ENCODE measurements around the gene NLRC5. TPM values are rescaled to one million over a fixed set of nuclear protein-coding genes. Genes with fewer than 3 reads are reported as not detected.

Gene NLRC5
- total RNA-seq, 4 donors from 2014 or later, result 21.8 to 52.4 (median 32.0) TPM

GRCh38 chr16:57044931-57045693 is 55.8 kb downstream of the NLRC5 start:
- no peak for DNase-seq (ENCODE audit: low spot score in 2 of 2)
- WGBS, 2 donors, result 80 to 86% methylated on average over 12 of the region's 12 CpGs
- intact Hi-C loops (cut with DNase I; ENCODE audit: low total_unique reads), result loop anchor here (5.0 kb wide), 1 partner anchor 178 kb away; the partner anchor contains the start of gene SLC12A3
- no peak overlapping the region for H3K4me3 ChIP-seq (ENCODE audit: low read depth, poor library complexity, severe bottlenecking)
- TF ChIP-seq CTCF (IDR thresholded peaks at IDR 0.05) (no peak), POLR2A (IDR thresholded peaks at IDR 0.05) (no peak)

- intact Hi-C loops (cut with DNase I; ENCODE audit: low total_unique reads), result loop anchor here (5.0 kb wide), 1 partner anchor 179 kb away; the partner anchor contains the start of gene SLC12A3
- DNase-seq (ENCODE audit: low spot score in 2 of 2), result peak; percentile 72 to 94
- WGBS, 2 donors, result 53 to 68% methylated on average over 13 of the region's 13 CpGs
- no peak for TF ChIP-seq CTCF (IDR thresholded peaks at IDR 0.05)
- no peak for TF ChIP-seq POLR2A (IDR thresholded peaks at IDR 0.05)
- no peak overlapping the region for H3K4me3 ChIP-seq (ENCODE audit: low read depth, poor library complexity, severe bottlenecking)
These were observed 56.5 kb downstream of the NLRC5 start for GRCh38 chr16:57045694-57046381.

- WGBS, 2 donors, result 80 to 97% methylated on average over 2 of the region's 2 CpGs
- TF ChIP-seq POLR2A (IDR thresholded peaks at IDR 0.05) (no peak), CTCF (IDR thresholded peaks at IDR 0.05) (no peak)
- intact Hi-C loops (cut with DNase I; ENCODE audit: low total_unique reads), result loop anchor here (5.0 kb wide), 1 partner anchor 181 kb away; the partner anchor contains the start of gene SLC12A3
- no peak overlapping the region for H3K4me3 ChIP-seq (ENCODE audit: low read depth, poor library complexity, severe bottlenecking)
- no peak for DNase-seq (ENCODE audit: low spot score in 2 of 2)
These were observed 58.7 kb downstream of the NLRC5 start for GRCh38 chr16:57048095-57048494.

GRCh38 chr16:57049678-57050077 is 60.3 kb downstream of the NLRC5 start:
- 92 to 95% methylated on average over 4 of the region's 4 CpGs for WGBS, 2 donors
- DNase-seq (ENCODE audit: low spot score in 2 of 2), result no peak

GRCh38 chr16:57051696-57052228 is 62.4 kb downstream of the NLRC5 start:
- 91 to 93% methylated on average over 11 of the region's 11 CpGs for WGBS, 2 donors
- intact Hi-C loops (cut with DNase I; ENCODE audit: low total_unique reads), result no loop called here
- DNase-seq (ENCODE audit: low spot score in 2 of 2), result no peak
- H3K4me3 ChIP-seq (ENCODE audit: low read depth, poor library complexity, severe bottlenecking), result no peak overlapping the region
- TF ChIP-seq POLR2A (IDR thresholded peaks at IDR 0.05) (no peak), CTCF (IDR thresholded peaks at IDR 0.05) (no peak)

More at GRCh38 chr16:57049678-57050077, 60.3 kb downstream of the NLRC5 start:
- intact Hi-C loops (cut with DNase I; ENCODE audit: low total_unique reads), result loop anchor here (5.0 kb wide), 1 partner anchor 182 kb away; the partner anchor contains the start of gene SLC12A3
- TF ChIP-seq POLR2A (IDR thresholded peaks at IDR 0.05), result no peak
- no peak for TF ChIP-seq CTCF (IDR thresholded peaks at IDR 0.05)
- H3K4me3 ChIP-seq (ENCODE audit: low read depth, poor library complexity, severe bottlenecking), result no peak overlapping the region

Data from lower leg skin (tissue), 4 donors.